Mucosa of descending colon (tissue), 3 donors: Measurements from ENCODE around the gene CCDC187. TPM values are rescaled to one million over a fixed set of nuclear protein-coding genes. Genes with fewer than 3 reads are reported as not detected.

Experiments used
- ATAC-seq: fragments of 200-7000 bp; cut with Tn5 transposase; one replicate; pipeline ENCODE4 v1.9.1; 2020; ENCODE audit warnings: mild to moderate bottlenecking, moderate library complexity
- DNase-seq, 3 donors: peaks; one replicate each; pipeline ENCODE4 v3.0.0-alpha.2; 2020
- H3K36me3 ChIP-seq: fragments of 200-600 bp; one replicate; pipeline ENCODE4 v1.8.0; 2021; ENCODE audit warnings: low read depth, mild to moderate bottlenecking
- H3K4me1 ChIP-seq: fragments of 200-600 bp; one replicate; pipeline ENCODE4 v1.8.0; 2021; ENCODE audit warnings: low read depth, mild to moderate bottlenecking
- H3K4me3 ChIP-seq: fragments of 200-600 bp; one replicate; pipeline ENCODE4 v1.8.0; 2021; ENCODE audit warnings: mild to moderate bottlenecking
- H3K9me3 ChIP-seq: fragments of 200-600 bp; one replicate; pipeline ENCODE4 v1.8.0; 2021; ENCODE audit warnings: mild to moderate bottlenecking
- CTCF ChIP-seq: fragments of 200-600 bp; IDR thresholded peaks from one replicate; pipeline ENCODE4 v1.8.0; 2022; ENCODE audit warnings: antibody characterized with exemption, mild to moderate bottlenecking
- intact Hi-C, 2 donors: fragments of 100-400 bp; cut with DNase I in 1 of 2; cut with micrococcal nuclease in 1 of 2; formaldehyde crosslinking; loops; one replicate each; pipeline versions ENCODE4 v1.11.0 to v1.11.1; 2022; cut with DNase I, micrococcal nuclease
- total RNA-seq, 3 donors: library from RNA; stranded (reverse); fragmentation: NEBNext Ultra II Directional in 2 of 3; extraction: Animal tissue kit (Norgen Biotek cat#: 25700) in 2 of 3; gene quantifications; one replicate each; pipeline versions ENCODE4 v1.2.1 to v1.2.4, GENCODE V29; 2021 to 2023
- donor health status: DM: no; HTN: no; CAD: no; lungs with moderate emphysema.
- donor health status: DM: no; HTN: no; CAD: no.
- donor health status: DM: no; HTN: yes; CAD: no.

CCDC187 gene
- total RNA-seq, 3 donors from 2014 or later: 0.19 to 0.93 (median 0.48) TPM

GRCh38 chr9:136205707-136205992 lies 98.2 kb downstream of the CCDC187 start:
- no peak for DNase-seq
- ATAC-seq: no peak
- TF ChIP-seq CTCF: no peak

GRCh38 chr9:136204838-136205706 lies 98.8 kb downstream of the CCDC187 start, which contains the start of gene LHX3:
TSS of gene LHX3 (minus strand) at chr9:136205128. CDS start at chr9:136205012, 116 bp downstream.
- peak; percentile 53 for ATAC-seq
- Histone ChIP-seq H3K9me3 (no peaks in the 10 kb centered on the region), H3K4me3 (no peak within 1 kb of the TSS), H3K4me1 (no peaks in the 10 kb centered on the region), H3K36me3 (no peaks in the 10 kb centered on the region)
- TF ChIP-seq CTCF: no peak
- intact Hi-C loops: no loop called here
- peak in 1 of 3 donors; percentile 13 for DNase-seq

More at GRCh38 chr9:136205707-136205992, 98.2 kb downstream of the CCDC187 start:
- H3K4me3 ChIP-seq: no peak overlapping the region
- H3K9me3 ChIP-seq: no peaks in the 10 kb centered on the region
- no peaks in the 10 kb centered on the region for H3K36me3 ChIP-seq
- no peaks in the 10 kb centered on the region for H3K4me1 ChIP-seq
- intact Hi-C loops: no loop called here

GRCh38 chr9:136204145-136204805 lies 99.6 kb downstream of the CCDC187 start:
- DNase-seq: no peak
- Histone ChIP-seq H3K4me1 (no peaks in the 10 kb centered on the region), H3K4me3 (no peak overlapping the region), H3K9me3 (no peaks in the 10 kb centered on the region), H3K36me3 (no peaks in the 10 kb centered on the region)
- no peak for TF ChIP-seq CTCF
- intact Hi-C loops: no loop called here
- ATAC-seq: no peak

- Histone ChIP-seq H3K36me3 (no peaks in the 10 kb centered on the region), H3K4me1 (no peaks in the 10 kb centered on the region), H3K9me3 (no peaks in the 10 kb centered on the region), H3K4me3 (no peak overlapping the region)
- TF ChIP-seq CTCF: no peak
- DNase-seq (no peak), ATAC-seq (no peak)
- intact Hi-C loops: no loop called here
Measured at GRCh38 chr9:136203408-136204144, 100.3 kb downstream of the CCDC187 start.

GRCh38 chr9:136202454-136203407 lies 101.2 kb downstream of the CCDC187 start:
- Histone ChIP-seq H3K4me1 (no peaks in the 10 kb centered on the region), H3K36me3 (no peaks in the 10 kb centered on the region), H3K9me3 (no peaks in the 10 kb centered on the region), H3K4me3 (no peak overlapping the region)
- no peak for ATAC-seq
- intact Hi-C loops: no loop called here
- DNase-seq: no peak
- no peak for TF ChIP-seq CTCF
